Measurements from ENCODE around the gene BATF.

- TF ChIP-seq CTCF (IDR thresholded peaks at IDR 0.05) = no peak
- no peak for TF ChIP-seq POLR2A (IDR thresholded peaks at IDR 0.05)
Observed at GRCh38 chr14:75579338-75579864, 57.1 kb downstream of the BATF start.
